C4-2B (cell line): ENCODE results near the gene TUBB1.

Experiments
- CTCF ChIP-seq: fragments of 450-650 bp; conservative IDR thresholded peaks from 2 replicates; pipeline ENCODE4 v1.5.1; 2017; ENCODE audit warnings: mild to moderate bottlenecking
- ZFX ChIP-seq: fragments of 450-650 bp; IDR thresholded peaks from 2 replicates; pipeline ENCODE4 v1.6.1; 2017

GRCh38 chr20:58993332-58994248 lies 25.6 kb upstream of the TUBB1 start:
- TF ChIP-seq CTCF, result no peak
- no peak for TF ChIP-seq ZFX
